Activated CD8-positive, alpha-beta memory T cell treated with anti-CD3 and anti-CD28 coated beads, Interleukin-2, amount 50 U/mL, for 1 hour (primary cell): ENCODE measurements around the gene AP5S1.

Source experiments
- DNase-seq: peaks from one replicate; pipeline ENCODE4 v3.0.0-alpha.2; 2020; ENCODE audit errors: extremely low read depth

The AP5S1 gene, protein sequence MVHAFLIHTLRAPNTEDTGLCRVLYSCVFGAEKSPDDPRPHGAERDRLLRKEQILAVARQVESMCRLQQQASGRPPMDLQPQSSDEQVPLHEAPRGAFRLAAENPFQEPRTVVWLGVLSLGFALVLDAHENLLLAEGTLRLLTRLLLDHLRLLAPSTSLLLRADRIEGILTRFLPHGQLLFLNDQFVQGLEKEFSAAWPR

DNA sequence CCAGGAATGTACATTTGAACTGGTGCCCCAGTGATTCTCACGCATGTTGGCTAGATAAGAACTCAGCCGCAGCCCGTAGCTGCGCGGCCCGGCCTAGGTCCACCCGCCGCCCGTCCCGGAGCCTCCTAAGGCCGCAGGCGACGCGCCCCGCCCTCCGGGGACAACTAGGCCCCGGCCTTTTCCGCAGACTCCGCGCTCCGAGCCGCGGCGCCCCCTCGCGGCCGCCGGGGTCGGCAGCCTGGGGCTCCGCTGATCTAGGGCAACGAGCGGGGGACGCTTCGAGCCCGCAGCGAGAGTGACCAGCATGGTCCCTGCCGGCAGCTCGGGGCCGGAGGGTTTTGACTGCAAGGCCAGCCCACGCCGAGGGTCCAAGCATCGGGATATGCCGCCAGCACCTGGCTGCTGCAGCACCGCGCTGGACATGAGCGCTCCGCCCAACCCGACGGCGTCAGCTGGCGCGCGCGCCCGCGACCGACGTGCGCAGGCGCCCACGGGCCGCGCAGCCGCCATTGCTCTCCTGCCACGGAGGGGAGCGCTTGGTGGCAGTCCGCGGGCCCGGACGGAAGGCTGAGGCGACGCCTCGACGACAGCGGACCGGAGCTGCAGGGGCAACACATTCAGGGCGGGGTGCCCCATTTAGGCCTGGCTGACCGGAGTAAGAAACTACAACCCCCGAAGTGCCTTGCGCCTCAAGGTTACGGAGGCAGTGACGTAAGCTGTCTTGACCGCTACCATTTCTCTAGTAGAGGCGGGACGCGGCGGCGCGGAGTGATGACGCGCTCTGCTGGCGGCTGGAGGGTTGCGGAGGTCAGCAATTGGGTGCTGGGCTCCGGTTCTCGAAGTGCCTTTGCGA is at the start of gene AP5S1:
Gene AP5S1, plus strand, starts transcription at position 500 of the 853 bp plus-strand sequence. CDS start 1,571 bp downstream, outside the sequence.
- DNase-seq, result peak; percentile 76

DNA sequence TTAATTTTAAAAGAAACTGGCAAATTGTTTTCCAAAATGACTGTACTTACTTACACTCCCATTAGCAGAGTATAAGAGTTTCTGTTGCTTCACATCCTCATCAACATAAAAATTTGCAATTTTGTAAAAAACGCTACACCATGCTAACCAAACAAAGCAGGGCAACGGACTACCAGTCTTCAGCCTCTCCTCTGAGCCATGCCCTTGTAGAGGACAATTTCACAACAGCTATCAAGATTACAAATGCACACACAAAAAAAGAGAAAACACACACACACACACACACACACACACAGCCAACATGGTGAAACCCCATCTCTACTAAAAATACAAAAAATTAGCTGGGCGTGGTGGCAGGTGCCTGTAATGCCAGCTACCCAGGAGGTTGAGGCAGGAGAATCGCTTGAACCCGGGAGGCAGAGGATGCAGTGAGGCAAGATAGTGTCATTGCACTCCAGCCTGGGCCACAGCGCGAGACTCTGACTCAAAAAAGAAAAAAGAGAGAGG is 48.7 kb upstream of the AP5S1 start:
- DNase-seq, result no peak

DNA sequence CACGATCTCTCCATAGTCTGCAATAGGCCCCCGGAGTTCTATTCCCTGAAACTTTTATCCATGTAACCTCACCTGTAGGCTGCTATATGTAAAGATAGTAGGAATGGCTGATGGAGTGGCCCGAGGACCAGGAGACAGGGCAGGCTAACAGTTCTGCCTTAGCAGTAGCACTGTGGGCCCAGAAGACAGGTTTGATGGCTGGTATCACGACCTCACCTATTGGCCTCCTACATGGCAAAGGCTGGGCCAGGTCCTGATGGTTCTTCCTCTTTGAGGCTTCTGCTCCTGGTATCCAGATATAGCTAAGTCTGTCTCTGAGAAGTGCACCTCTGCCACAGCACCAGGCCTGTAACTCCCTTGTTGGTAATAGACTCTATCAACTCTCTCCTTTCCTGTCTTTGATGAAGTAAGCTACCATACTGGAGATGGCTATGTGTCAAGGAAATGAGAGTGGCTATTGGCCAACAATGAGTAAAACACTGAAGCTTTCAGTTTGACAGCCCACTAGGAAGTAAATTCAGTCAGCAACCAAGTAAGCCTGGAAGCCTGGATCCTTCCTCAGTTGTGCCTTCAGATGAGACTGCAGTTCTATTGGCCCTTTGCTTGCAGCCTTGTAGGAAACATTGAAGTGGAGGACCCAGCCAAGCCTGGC is 44.8 kb upstream of the AP5S1 start:
- no peak for DNase-seq

DNA sequence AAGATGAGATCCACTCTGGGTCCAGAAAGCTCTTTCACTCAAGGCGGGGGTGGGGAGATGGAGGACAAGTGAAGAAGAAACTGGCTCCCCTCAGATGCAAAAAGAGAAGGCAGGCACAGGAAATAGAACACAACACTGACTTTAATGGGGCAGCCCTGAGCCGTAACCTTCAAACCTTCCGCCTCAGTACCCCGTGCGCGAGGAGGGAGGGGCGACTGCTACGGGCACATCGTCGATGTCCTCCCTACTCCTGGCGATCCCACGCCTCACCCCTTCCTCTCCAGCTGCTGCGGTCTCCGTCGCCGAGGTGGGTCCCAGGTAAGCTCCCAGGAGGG is 43.0 kb upstream of the AP5S1 start:
- DNase-seq, result no peak

DNA sequence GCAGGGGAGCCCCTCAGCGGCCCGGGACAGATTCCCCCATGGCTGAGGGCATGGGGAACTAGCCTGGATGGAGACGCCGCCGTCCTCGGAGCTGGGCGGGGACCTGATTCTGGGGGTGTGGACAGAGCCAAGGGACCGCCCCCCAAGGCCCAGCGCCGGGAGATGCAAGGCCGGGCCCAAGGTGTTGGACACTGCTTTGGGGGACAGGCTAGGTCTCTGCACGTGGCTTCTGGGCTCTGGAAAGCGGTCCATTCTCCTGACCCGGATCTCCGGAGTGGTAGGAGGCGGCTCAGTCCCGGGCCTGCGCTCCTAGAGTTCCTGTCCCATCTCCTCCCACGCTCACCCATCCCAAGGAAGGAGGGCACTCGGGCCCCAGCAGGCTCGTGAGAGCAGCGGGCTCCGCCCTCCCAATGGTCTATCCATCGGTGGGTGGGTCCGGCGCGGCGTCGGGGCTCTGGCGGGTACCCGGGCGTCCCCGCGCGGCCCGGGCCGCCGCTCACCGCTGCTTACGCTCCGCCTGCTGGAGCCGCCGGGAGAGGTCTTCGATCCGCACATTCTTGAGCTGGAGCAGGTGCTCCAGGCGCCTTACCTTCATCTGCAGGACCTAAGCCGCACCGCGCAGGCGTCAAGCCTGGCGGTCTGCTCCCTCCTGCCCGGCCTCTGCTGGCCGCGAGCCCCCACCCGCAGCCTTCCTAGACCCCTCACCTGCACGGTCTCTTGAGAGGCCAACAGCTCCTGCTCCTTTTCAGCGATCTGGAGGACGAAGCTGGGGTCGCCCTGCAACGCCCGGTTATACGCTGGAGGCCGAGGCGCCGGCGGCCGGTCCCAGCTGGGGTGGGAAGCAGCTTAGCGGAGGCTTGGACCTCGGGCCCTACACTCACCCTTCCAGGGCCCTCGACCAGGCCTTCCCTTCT is 42.4 kb upstream of the AP5S1 start:
- no peak for DNase-seq

DNA sequence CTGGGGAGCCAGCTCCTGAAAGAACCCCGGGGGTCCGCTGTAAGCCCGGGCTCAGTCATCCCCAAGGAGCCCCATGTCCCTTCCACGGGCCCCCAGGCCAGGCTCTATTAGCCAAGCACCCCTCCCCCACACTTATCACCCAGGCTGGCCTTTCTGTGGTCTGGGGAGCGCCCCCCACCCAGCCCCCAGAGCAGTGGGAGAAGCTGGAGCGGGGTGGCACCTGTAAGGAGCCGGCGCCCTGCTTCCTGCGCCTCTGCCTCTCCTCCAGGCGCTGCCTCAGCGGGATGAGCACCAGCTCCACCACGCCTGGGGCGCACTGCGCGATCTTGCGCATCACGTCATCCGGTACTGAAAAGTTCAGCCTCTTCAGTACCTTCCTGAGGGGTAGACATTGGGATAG is 41.4 kb upstream of the AP5S1 start:
- DNase-seq, result no peak

DNA sequence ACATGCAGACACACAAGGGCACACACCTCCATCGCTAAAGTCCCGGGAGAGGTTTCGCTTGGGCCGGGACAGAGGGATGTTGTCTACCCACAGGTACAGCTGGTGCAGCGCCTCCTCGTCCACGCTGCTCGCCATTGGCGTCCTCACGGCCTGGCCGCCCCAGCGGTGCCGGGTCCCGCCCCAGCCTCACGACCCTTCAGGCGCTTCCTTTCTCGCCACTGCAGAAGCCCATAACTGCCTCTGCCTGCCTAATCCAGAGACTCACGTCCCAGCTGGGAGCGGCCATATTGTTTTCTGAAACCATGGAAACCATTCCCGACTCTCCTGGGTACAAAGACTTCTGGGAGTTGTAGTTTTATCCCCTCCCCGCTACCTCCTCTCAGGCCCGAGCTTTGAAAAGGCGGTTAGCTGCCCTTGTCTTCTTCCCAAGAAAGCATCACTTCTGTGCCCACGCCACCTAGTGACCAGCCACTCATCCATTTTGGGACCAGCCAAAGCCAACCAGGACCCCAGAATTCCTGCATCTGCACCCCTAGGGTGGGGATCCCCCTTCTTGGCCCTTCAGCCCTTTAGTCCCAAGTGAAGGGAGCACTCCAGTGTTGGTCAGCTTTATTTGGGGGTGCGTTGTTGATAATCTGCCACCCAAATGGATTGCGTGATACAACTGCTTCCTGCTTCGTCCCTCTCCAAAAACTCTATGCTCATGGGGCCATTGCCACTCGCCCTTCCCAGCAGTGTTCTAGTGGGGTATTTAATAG is 39.0 kb upstream of the AP5S1 start, which contains the start of gene SPEF1:
Gene SPEF1, minus strand, starts transcription at position 296 of the 758 bp plus-strand sequence. Its CDS starts 161 bp downstream, at position 135.
- no peak for DNase-seq

DNA sequence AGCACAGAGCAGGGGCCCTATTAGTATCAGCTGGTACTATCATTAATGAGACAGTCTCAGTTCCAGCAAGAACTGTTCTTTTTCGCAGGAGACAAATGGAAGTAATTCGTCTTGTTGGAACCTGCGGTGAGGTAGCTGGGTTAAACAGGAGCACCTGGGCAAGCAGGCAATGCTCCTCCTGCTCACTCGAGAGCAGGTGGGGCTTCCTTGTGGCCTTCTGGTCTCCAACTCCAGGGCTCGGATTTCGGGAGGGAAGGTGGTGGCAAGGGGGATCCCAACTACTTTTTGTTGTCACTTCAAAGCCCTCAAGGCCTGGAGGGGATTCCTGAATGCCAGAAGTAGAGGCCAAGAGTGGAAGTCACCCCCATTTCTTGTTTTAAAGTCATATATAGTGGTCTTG is 37.8 kb upstream of the AP5S1 start:
- no peak for DNase-seq

DNA sequence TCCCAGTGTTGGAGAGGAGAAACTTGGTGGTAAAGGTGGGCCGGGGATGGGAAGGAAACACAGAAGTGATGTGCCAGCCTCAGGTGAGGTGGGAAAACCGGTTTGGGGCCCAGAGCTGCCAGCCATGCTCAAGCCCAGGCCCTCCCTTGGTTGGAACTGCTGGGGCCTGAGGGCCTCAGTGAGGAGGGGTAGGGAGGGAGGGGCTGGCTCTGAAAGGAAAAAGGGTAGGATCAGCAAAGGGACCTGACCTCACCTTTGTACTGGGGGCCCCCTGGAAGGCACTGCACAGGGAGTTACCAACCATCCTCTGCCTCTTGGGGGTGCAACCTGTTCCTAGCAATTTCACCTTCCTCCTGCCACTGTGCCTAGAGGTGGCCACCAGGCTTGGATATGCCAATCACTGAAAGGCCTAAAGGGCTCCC is 37.3 kb upstream of the AP5S1 start:
- DNase-seq, result no peak

DNA sequence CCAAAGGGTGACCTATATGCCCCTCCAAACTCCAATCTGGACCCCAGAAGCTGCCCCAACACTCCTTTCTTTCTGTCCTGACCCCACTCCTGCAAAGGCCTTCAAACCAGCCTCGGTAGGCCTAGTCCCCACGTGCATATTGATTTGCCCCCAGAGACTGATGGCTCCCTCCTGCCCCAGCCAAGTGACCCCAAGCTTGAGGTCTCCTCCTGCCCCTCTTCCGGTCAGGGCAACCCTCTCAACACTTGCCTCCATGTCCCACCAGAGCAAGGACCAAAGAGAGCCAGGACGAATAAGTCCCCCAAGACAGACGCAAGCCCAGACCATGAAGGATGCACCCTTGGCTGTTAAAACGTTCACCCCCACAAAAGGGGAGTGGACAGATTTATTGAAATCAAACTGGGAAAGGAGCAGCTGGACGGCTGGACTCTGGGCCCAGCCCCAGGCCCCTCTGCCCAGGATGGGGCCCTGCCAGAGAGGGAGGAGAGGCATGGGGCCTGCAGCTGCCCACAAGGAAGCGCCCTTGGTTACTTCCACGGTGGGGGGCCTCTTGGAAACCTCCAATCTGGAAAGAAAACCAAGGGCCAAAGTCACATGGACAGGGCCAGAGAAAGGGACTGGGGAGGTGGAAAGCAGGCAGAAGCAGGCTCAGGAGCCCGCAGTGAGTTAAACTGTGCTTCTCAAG is 36.7 kb upstream of the AP5S1 start:
- DNase-seq, result no peak

DNA sequence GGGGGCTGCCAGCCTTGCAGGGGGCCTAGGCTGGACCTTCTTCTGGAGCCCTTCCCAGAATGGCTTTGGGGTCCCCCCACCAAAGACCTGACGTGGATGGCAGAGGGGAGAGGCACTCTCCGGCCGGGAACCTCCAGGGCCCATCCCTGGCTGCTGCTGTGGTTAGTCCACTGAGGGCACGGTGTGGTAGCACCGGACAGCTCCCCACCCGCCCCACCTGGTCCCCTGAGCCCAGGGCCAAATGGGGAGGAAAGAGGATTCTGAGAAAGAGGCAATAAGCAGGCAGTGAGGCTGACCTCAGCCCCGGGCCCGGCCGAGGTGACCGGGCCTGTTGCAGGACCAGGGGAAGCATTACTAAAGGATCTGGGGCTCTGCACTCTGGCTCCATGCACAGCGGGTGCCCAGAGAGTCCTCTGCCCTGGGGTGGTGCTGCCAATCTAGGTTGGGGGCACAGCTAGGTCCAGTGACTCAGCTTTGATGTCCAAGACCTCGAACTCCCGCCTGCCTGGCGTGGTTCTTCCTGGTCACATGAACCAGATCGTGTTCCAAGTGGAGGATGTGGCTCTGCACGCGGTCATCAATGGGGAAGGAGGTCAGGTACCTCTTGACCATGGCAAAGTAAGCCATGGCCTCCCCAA is 36.0 kb upstream of the AP5S1 start:
- DNase-seq, result no peak

DNA sequence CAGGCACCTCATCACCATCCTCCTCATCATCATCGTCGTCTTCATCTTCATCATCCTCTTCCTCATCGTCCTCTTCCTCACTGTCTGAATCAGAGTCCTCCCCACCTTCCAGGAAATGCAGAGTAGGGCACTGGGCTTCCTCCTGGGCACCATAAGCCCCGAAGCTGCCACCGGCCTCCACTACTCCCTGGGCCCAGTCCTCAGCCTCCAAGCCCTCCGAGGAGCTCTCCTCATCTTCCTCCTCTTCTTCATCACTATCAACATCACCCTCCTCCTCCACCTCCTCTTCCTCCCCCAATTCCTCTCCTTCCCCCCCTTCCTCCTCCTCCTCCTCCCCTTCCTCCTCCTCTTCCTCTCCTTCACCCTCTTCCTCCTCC is 35.5 kb upstream of the AP5S1 start:
- DNase-seq, result no peak

DNA sequence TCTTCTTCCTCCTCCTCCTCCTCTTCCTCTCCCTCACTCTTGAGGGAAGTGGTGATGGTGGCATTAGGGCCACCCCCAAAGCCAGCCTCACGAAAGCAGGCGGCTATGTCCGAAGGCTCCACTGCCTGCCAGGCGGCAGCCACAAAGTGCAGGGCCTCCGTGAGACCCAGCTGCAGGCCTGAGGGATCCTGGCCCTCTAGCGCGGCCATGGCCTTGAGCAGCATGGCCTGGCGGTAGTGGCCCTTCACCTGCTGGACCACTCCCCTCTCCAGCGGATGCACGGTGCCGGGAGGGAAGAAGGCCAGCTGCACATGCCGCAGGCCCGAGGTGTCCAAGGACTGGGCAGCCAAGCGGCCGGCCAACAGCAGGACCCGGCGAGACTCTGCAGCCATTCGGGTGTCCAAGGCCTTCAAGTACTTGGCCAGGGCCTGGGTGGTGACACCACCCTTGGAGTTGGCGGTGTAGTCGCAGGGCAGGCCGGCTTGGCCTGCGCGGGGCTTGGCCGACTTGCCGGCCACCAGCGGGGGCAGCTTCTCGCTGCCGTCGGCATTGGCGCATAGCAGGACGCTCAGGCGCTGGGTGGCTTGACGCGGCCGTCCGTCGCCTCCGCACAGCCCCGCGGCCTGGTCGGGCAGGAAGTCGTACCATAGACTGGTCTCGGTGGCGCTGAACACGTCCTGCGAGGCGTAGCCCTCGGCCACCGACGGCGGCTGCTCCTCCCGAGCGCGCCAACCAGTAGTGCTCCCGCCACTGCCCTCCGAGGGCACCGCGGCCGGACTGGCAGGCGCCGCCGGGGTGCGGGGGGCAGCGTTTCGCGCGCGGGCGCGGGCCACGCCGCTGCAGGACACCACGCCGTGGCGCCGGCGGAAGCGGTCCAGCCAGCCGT is 34.9 kb upstream of the AP5S1 start:
- no peak for DNase-seq

DNA sequence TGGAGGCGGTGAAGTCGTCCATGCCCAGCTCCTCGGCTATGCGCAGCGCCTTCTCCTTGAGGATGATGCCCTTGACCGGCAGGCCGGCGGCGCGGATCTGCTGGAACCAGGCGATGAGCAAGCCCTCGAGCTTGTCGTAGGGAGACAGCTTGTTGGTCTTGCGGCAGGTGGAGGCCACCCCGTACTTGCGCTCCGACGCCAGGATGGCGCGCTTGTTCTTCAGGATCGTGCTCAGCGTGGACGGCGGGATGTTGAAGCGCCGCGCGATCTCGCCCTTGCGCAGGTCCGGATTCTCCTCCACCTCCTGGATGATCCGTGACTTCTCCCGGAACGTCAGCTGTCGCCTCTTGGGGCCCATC is 34.2 kb upstream of the AP5S1 start:
- no peak for DNase-seq

DNA sequence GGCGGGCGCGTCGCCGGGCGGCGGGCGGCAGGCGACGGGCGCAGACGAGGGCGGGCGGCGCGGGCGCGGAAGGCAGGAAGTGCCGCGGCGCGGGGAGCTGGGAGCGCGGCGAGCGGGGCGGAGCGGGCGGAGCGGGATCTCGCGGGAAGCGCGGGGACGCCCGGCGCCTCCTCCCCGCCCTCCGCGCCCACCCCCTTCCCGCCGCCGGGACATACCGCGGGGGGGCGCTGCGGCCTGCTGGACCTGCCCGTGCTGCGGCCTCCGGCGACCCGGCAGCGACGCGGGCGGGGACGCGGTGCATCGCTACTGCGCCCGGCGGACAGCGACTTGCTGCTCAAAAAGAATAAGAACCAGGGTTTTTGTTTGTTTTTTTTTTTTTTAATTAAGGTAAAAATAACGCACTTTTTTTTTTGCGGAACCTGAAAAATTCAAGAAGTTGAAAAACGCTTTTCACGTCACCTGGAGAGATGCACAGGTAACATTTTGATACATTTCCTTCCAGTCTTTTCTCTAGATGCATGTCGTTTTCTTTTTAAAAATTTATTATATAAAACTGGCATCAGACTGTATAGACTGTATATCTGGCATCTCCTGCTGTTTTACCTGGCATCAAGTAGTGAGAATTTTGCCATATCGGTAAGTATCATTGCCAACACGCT is 33.6 kb upstream of the AP5S1 start, which contains the start of gene CENPB:
Gene CENPB, minus strand, starts transcription at position 76 of the 659 bp plus-strand sequence. CDS start 257 bp downstream, outside the sequence.
- no peak for DNase-seq

DNA sequence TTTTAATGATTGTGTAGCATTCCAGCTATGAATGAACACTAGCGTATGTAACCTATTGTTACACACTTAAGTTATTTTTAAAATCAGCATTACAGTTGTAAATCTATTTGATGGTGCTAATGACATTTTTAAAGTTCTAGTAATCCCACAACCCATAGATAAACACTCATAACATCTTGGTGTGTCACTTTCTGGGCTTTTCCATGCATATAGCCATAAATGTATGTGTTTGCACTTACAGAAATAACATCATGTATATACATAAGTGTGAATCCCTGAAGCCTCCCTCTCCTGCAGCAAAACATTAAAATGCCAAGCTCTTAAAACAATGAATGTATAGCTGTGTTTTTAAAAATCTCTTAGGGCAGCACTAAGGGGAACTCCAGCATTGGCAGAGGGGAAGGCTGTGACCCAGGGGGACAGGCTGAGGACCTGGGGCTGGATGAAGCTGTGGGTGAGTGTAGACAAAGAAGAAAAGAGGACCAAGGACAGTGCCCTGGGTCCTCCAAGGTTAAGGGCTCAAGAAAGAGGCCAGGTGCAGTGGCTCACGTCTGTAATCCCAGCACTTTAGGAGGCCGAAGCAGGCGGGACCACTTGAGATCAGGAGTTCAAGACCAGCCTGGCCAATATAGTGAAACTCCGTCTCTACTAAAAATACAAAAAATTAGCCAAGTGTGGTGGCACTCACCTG is 32.9 kb upstream of the AP5S1 start:
- no peak for DNase-seq

DNA sequence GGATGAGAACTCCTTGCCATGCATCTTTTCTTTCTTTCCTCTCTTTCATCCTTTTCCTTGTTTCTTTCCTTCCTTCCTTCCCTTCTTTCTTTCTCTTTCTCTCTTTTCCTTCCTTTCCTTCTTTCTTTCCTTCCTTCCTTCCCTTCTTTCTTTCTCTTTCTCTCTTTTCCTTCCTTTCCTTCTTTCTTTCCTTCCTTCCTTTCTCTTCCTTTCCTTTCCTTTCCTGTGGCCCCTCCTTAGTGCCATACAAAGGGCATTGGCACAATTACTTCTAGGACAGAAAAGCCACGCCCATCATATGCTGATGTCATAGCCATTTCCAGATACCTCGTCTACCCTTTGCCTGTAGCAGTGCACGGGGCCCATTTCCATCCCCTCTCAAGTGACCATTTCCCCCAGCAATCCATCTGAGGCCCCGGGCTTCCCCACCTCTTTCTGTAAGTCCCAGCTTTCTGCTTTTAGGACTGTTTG is 31.6 kb upstream of the AP5S1 start:
- DNase-seq, result no peak
